KMS-11 (cell line): ENCODE results near the gene TRMT61A.

ENCODE experiments used
- H2AFZ ChIP-seq: fragments of 200-600 bp; sonication (generic); 2 replicates; pipeline ENCODE4 v1.6.1; 2016; ENCODE audit warnings: antibody characterized with exemption, mixed run types, low read depth
- H3K27ac ChIP-seq: fragments of 200-600 bp; sonication (generic); 2 replicates; pipeline ENCODE4 v1.6.1; 2016; ENCODE audit warnings: mild to moderate bottlenecking, mixed run types
- H3K27me3 ChIP-seq: fragments of 200-600 bp; sonication (generic); 2 replicates; pipeline ENCODE4 v1.6.1; 2017; ENCODE audit warnings: mild to moderate bottlenecking, low read depth, mixed run types, moderate library complexity; ENCODE audit not compliant: insufficient read depth
- H3K36me3 ChIP-seq: fragments of 200-600 bp; sonication (generic); 2 replicates; pipeline ENCODE4 v1.6.1; 2017; ENCODE audit warnings: mild to moderate bottlenecking, mixed run types; ENCODE audit not compliant: insufficient read depth
- H3K4me1 ChIP-seq: fragments of 200-600 bp; sonication (generic); 2 replicates; pipeline ENCODE4 v1.6.1; 2016; ENCODE audit warnings: mild to moderate bottlenecking, low read depth, mixed run types; ENCODE audit not compliant: poor library complexity, severe bottlenecking
- H3K4me2 ChIP-seq: fragments of 200-600 bp; sonication (generic); 2 replicates; pipeline ENCODE4 v1.7.0; 2016; ENCODE audit warnings: mild to moderate bottlenecking, mixed run types
- H3K4me3 ChIP-seq: fragments of 200-600 bp; sonication (generic); IDR thresholded peaks from 2 replicates; pipeline ENCODE4 v1.6.1; 2017; ENCODE audit warnings: low read depth, low read length, mixed read lengths; ENCODE audit not compliant: insufficient read depth
- H3K79me2 ChIP-seq: fragments of 200-600 bp; sonication (generic); 2 replicates; pipeline ENCODE4 v1.6.1; 2016; ENCODE audit warnings: low read depth, mixed run types; ENCODE audit not compliant: insufficient read depth
- H3K9ac ChIP-seq: fragments of 200-600 bp; sonication (generic); 2 replicates; pipeline ENCODE4 v1.6.1; 2016; ENCODE audit warnings: mild to moderate bottlenecking, mixed run types
- H4K20me1 ChIP-seq: fragments of 200-600 bp; sonication (generic); 2 replicates; pipeline ENCODE4 v1.6.1; 2016; ENCODE audit warnings: mild to moderate bottlenecking, mixed run types; ENCODE audit not compliant: insufficient read depth
- TF ChIP-seq, protein P1 (sequence below): fragments of 200-600 bp; sonication (generic); conservative IDR thresholded peaks from 2 replicates; pipeline ENCODE4 v1.6.1; 2017; ENCODE audit warnings: low read depth, mild to moderate bottlenecking, antibody characterized with exemption, low read length, moderate library complexity, mixed read lengths

Gene TRMT61A

DNA sequence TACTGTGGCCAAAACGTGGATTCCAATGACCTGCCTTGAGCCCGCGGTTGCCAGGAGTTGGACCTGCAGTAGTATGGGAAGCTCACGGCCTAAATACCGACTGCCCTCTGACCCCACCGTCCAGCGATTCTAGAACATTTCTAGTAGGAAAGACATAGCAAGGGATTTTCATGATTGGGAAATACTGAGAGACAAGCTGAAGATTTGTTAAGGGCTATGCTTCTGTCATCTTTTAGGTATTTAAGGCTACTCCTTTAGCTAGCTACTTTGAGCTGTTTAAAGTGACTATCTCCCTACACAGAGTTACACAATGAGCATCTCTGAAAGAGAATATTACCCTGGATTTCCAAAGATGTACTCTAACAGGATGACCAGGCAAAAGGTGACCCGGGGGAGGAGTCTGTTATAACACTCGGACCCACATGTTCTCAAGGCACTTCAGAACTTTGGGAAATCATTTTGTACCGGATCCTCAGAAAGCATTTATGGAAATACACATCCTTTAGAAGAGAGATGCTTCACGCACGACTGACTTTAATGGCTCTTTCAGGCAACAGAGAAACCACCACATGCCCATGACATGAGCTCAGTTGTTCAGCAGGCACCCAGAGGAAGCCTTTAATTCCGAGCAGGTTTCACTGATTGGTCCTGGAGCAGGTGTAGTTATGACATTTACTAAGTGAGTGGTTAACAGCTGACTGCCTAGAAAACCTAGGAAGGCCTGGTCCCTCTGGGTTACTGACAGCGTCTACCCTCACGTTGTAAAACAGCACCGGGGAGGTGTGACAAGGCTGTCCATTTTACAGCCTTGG, 29.3 kb downstream of the TRMT61A start:
- Histone ChIP-seq H3K9ac (no peak overlapping the region), H3K79me2 (peaks cover 35% of the 10 kb centered on the region), H3K27me3 (no peaks in the 10 kb centered on the region), H2AFZ (no peak overlapping the region), H4K20me1 (no peaks in the 10 kb centered on the region), H3K4me2 (no peak overlapping the region), H3K4me3 (no peak overlapping the region), H3K27ac (no peak overlapping the region), H3K4me1 (peaks cover 8% of the 10 kb centered on the region), H3K36me3 (no peaks in the 10 kb centered on the region)
- TF ChIP-seq, protein P1, sequence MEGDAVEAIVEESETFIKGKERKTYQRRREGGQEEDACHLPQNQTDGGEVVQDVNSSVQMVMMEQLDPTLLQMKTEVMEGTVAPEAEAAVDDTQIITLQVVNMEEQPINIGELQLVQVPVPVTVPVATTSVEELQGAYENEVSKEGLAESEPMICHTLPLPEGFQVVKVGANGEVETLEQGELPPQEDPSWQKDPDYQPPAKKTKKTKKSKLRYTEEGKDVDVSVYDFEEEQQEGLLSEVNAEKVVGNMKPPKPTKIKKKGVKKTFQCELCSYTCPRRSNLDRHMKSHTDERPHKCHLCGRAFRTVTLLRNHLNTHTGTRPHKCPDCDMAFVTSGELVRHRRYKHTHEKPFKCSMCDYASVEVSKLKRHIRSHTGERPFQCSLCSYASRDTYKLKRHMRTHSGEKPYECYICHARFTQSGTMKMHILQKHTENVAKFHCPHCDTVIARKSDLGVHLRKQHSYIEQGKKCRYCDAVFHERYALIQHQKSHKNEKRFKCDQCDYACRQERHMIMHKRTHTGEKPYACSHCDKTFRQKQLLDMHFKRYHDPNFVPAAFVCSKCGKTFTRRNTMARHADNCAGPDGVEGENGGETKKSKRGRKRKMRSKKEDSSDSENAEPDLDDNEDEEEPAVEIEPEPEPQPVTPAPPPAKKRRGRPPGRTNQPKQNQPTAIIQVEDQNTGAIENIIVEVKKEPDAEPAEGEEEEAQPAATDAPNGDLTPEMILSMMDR: no peak

- Histone ChIP-seq H3K27ac (no peak overlapping the region), H3K36me3 (no peaks in the 10 kb centered on the region), H3K4me3 (no peak overlapping the region), H3K79me2 (peaks cover 45% of the 10 kb centered on the region), H4K20me1 (no peaks in the 10 kb centered on the region), H3K9ac (no peak overlapping the region), H2AFZ (no peak overlapping the region), H3K4me2 (no peak overlapping the region), H3K27me3 (no peaks in the 10 kb centered on the region), H3K4me1 (peaks cover 18% of the 10 kb centered on the region)
- TF ChIP-seq, protein P1: no peak
Observed at GRCh38 chr14:103559766-103560165, 30.8 kb downstream of the TRMT61A start.

- H3K4me3 ChIP-seq: no peak overlapping the region
- no peaks in the 10 kb centered on the region for H3K36me3 ChIP-seq
- H2AFZ ChIP-seq: no peak overlapping the region
- H3K4me2 ChIP-seq: peak overlapping the region; percentile 68
- no peak overlapping the region for H3K27ac ChIP-seq
- H3K79me2 ChIP-seq: peaks cover 45% of the 10 kb centered on the region
- TF ChIP-seq, protein P1: no peak
- no peak overlapping the region for H3K9ac ChIP-seq
- peaks cover 18% of the 10 kb centered on the region for H3K4me1 ChIP-seq
- no peaks in the 10 kb centered on the region for H3K27me3 ChIP-seq
- H4K20me1 ChIP-seq: no peaks in the 10 kb centered on the region
Observed at GRCh38 chr14:103560691-103561090, 31.7 kb downstream of the TRMT61A start.

DNA sequence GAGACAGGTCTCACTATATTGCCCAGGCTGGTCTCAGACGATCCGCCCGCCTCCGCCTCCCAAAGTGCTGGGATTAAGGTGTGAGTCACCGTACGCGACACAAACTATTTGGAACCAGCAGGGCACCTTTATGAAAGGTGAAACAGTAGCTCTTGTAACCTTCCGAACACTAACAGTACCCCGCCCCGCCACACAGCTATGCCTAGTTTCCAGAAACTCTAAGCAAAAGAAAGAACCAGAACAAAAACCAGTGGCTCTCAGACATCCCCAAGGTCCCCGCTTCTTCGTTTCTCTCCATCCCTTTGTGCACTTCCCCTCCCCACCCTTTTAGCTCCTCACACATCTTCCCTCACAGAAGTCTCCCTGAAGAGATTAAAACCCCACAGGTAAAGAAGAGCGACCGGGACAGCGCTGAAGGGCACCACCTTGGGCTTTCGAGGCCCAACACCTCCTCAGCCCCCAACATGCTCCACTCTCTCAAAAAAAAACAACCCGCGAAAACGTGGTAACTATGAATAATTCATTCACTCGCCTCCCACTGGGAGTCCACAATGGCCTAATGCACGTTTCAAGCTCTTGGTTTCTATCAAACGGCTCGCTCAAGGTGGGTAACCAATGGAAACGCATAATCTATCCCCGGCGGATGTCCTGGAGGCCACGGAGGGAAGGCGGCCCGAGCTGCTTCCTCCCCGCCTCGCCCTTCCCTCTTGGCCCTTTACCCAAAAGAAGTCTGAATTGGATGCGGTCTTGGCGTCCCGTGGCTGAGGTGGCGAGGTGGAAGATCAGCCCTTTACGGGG, 32.6 kb downstream of the TRMT61A start:
- Histone ChIP-seq H3K4me1 (peaks cover 18% of the 10 kb centered on the region), H4K20me1 (no peaks in the 10 kb centered on the region), H3K79me2 (peaks cover 49% of the 10 kb centered on the region), H3K27me3 (no peaks in the 10 kb centered on the region), H3K4me3 (no peak overlapping the region), H3K9ac (peak overlapping the region; percentile 56), H2AFZ (peak overlapping the region; percentile 76), H3K4me2 (peak overlapping the region; percentile 68), H3K36me3 (no peaks in the 10 kb centered on the region), H3K27ac (peak overlapping the region; percentile 73; the same call in 1 of the 2 replicates)
- TF ChIP-seq, protein P1: no peak
